HEK293T (cell line): Measurements from ENCODE around the gene ZIM2.

Experiments used
- CTCF ChIA-PET: fragments of 350-600 bp; formaldehyde crosslinking; extraction: SDS; loops from one replicate; lab custom pipeline; 2021; ENCODE audit warnings: antibody characterized with exemption, inconsistent platforms; lab: Yijun Ruan, JAX
- POLR2A ChIA-PET: fragments of 350-600 bp; formaldehyde crosslinking; extraction: SDS; loops from one replicate; lab custom pipeline; 2020; ENCODE audit warnings: antibody characterized with exemption, inconsistent platforms; lab: Yijun Ruan, JAX
- DNase-seq: peaks from one replicate; pipeline ENCODE4 v3.0.0; 2012; ENCODE audit warnings: mixed read lengths; ENCODE audit errors: extremely low spot score
- ARNT ChIP-seq: fragments of 450-650 bp; IDR thresholded peaks from 2 replicates; pipeline ENCODE4 v1.6.1; 2017; ENCODE audit warnings: mild to moderate bottlenecking
- BHLHE40 ChIP-seq: fragments of 450-650 bp; IDR thresholded peaks from 2 replicates; pipeline ENCODE4 v1.6.1; 2016; ENCODE audit warnings: mild to moderate bottlenecking, moderate library complexity, borderline replicate concordance
- CTBP1 ChIP-seq: fragments of 450-650 bp; IDR thresholded peaks from 2 replicates; pipeline ENCODE4 v1.6.1; 2016; ENCODE audit warnings: borderline replicate concordance
- ELF4 ChIP-seq: fragments of 450-650 bp; IDR thresholded peaks from 2 replicates; pipeline ENCODE4 v1.6.1; 2017; ENCODE audit warnings: antibody characterized with exemption
- FOXA1 ChIP-seq: fragments of 450-650 bp; IDR thresholded peaks from 2 replicates; pipeline ENCODE4 v1.6.1; 2016; ENCODE audit warnings: mild to moderate bottlenecking
- FOXK2 ChIP-seq: fragments of 450-650 bp; IDR thresholded peaks from 2 replicates; pipeline ENCODE4 v1.6.1; 2016; ENCODE audit warnings: mild to moderate bottlenecking
- FOXM1 ChIP-seq: fragments of 450-650 bp; IDR thresholded peaks from 2 replicates; pipeline ENCODE4 v1.6.1; 2017; ENCODE audit warnings: mild to moderate bottlenecking, borderline replicate concordance
- HDGF ChIP-seq: fragments of 450-650 bp; IDR thresholded peaks from 2 replicates; pipeline ENCODE4 v1.6.1; 2017; ENCODE audit warnings: antibody characterized with exemption, borderline replicate concordance
- L3MBTL2 ChIP-seq: fragments of 450-650 bp; conservative IDR thresholded peaks from 2 replicates; pipeline ENCODE4 v1.6.1; 2016; ENCODE audit warnings: mild to moderate bottlenecking
- LEF1 ChIP-seq: fragments of 450-650 bp; IDR thresholded peaks from 2 replicates; pipeline ENCODE4 v1.6.1; 2017; ENCODE audit warnings: mild to moderate bottlenecking, borderline replicate concordance
- NFRKB ChIP-seq: fragments of 450-650 bp; IDR thresholded peaks from 2 replicates; pipeline ENCODE4 v1.6.1; 2016; ENCODE audit warnings: mild to moderate bottlenecking, moderate library complexity
- SP1 ChIP-seq: fragments of 450-650 bp; IDR thresholded peaks from 2 replicates; pipeline ENCODE4 v1.6.1; 2017
- SUZ12 ChIP-seq: fragments of 450-650 bp; IDR thresholded peaks from 2 replicates; pipeline ENCODE4 v1.6.1; 2016; ENCODE audit warnings: mild to moderate bottlenecking
- TARDBP ChIP-seq: fragments of 450-650 bp; IDR thresholded peaks from 2 replicates; pipeline ENCODE4 v1.6.1; 2016
- ZNF384 ChIP-seq: fragments of 450-650 bp; IDR thresholded peaks from 2 replicates; pipeline ENCODE4 v1.6.1; 2016
- TF ChIP-seq, protein P1 (sequence below): fragments of 450-650 bp; IDR thresholded peaks from 2 replicates; pipeline ENCODE4 v1.6.1; 2016

ZIM2 gene

DNA sequence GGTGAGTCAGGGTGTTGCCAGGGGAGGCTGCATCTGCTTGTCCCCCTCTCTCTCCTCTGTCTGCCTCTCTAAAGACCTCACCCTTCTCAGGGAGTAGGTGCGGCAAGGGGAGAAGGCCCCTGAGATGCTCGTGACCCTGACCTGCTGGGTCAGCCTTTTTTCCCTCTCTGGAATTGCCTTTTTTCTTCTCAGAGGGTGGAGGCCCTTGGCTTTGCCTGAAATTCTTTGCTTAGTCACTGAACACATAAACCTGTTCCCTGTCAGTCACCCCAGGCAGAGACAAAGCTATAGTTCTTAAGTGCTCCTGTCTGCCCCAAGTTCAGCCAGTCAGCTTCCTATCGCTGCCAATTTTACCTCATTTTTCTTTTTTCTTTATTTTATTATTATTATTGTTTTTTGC lies 35.2 kb upstream of the ZIM2 start:
- ChIA-PET CTCF (no interaction called here), POLR2A (no interaction called here)
- no peak for TF ChIP-seq HDGF
- TF ChIP-seq CTBP1, result no peak
- no peak for TF ChIP-seq ARNT
- TF ChIP-seq ELF4, result no peak
- no peak for TF ChIP-seq TARDBP
- no peak for TF ChIP-seq NFRKB
- no peak for TF ChIP-seq LEF1
- TF ChIP-seq L3MBTL2, result no peak
- no peak for TF ChIP-seq ZNF384
- no peak for TF ChIP-seq SP1
- TF ChIP-seq BHLHE40, result no peak
- no peak for TF ChIP-seq FOXK2
- TF ChIP-seq SUZ12, result no peak
- no peak for TF ChIP-seq FOXA1
- TF ChIP-seq, protein P1, sequence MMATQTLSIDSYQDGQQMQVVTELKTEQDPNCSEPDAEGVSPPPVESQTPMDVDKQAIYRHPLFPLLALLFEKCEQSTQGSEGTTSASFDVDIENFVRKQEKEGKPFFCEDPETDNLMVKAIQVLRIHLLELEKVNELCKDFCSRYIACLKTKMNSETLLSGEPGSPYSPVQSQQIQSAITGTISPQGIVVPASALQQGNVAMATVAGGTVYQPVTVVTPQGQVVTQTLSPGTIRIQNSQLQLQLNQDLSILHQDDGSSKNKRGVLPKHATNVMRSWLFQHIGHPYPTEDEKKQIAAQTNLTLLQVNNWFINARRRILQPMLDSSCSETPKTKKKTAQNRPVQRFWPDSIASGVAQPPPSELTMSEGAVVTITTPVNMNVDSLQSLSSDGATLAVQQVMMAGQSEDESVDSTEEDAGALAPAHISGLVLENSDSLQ, result no peak
- no peak for TF ChIP-seq FOXM1

DNA sequence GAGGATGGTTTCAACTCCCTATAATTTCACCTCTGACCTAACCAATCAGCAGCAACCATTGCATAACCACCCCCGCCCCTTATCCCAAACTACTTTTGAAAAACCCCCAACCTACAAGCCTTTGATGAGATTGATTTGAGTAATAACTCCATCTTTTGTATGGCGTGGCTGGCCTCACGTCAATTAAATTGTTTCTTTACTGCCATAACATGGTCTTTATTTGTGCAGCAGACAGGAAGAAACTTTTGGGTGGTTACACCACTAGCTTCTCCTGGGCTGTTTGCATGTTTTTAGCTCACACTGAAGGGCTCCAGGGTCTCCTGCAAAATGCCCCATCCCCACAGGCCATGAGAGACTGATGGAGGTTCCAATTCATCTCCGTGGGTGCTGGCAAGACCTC lies 34.0 kb upstream of the ZIM2 start:
- ChIA-PET CTCF (interaction anchor here (0.7 kb wide), 1 partner anchor 95 kb away, joined by 6 read pairs; no protein-coding TSS in a partner anchor), POLR2A (no interaction called here)
- no peak for DNase-seq
- TF ChIP-seq FOXM1 (no peak), CTBP1 (no peak), HDGF (no peak), FOXK2 (no peak), SUZ12 (no peak), ZNF384 (no peak), ARNT (no peak), SP1 (no peak), LEF1 (no peak), ELF4 (no peak), FOXA1 (no peak), NFRKB (no peak), TARDBP (no peak), BHLHE40 (no peak), L3MBTL2 (no peak)
- TF ChIP-seq, protein P1, result no peak

More for the DNA sequence above, 35.2 kb upstream of the ZIM2 start:
- DNase-seq, result no peak

DNA sequence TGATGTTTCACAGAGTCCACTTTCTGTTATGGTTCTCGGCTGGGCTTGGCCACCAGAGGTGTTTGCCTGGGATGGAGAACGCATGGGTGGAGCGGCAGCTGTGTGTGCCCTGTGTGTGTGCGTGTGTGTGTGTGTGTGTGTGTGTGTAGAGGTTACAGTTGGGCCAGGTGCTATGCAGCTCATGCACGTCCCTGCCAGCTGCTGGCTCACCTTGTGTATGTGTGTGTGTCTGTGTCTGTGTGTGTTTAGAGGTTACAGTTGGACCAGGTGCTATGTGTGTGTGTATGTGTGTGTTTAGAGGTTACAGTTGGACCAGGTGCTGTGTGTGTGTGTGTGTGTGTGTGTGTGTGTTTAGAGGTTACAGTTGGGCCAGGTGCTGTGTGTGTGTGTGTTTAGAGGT lies 33.0 kb upstream of the ZIM2 start:
- POLR2A ChIA-PET, result no interaction called here

GRCh38 chr19:56869886-56870285 lies 29.4 kb upstream of the ZIM2 start:
- ChIA-PET CTCF (no interaction called here), POLR2A (no interaction called here)
- TF ChIP-seq, protein P1, result no peak
- no peak for TF ChIP-seq FOXK2
- TF ChIP-seq TARDBP, result no peak
- TF ChIP-seq L3MBTL2, result no peak
- no peak for TF ChIP-seq ZNF384
- no peak for TF ChIP-seq FOXA1
- no peak for TF ChIP-seq CTBP1
- no peak for TF ChIP-seq HDGF
- TF ChIP-seq LEF1, result no peak
- no peak for TF ChIP-seq SP1
- TF ChIP-seq FOXM1, result no peak
- TF ChIP-seq ELF4, result no peak
- no peak for TF ChIP-seq NFRKB
- no peak for TF ChIP-seq ARNT
- no peak for TF ChIP-seq SUZ12
- no peak for TF ChIP-seq BHLHE40
- no peak for DNase-seq

More for the DNA sequence above, 33.0 kb upstream of the ZIM2 start:
- no peak for TF ChIP-seq FOXM1
- TF ChIP-seq ARNT, result no peak
- TF ChIP-seq ELF4, result no peak
- TF ChIP-seq FOXA1, result no peak
- no peak for TF ChIP-seq FOXK2
- no peak for TF ChIP-seq SP1
- no peak for TF ChIP-seq HDGF
- TF ChIP-seq SUZ12, result no peak
- no peak for TF ChIP-seq L3MBTL2
- TF ChIP-seq BHLHE40, result no peak
- no peak for TF ChIP-seq TARDBP
- TF ChIP-seq NFRKB, result no peak
- TF ChIP-seq, protein P1, result no peak
- TF ChIP-seq LEF1, result no peak
- TF ChIP-seq ZNF384, result no peak
- TF ChIP-seq CTBP1, result no peak
- CTCF ChIA-PET, result interaction anchor here (0.7 kb wide), 1 partner anchor 96 kb away, joined by 6 read pairs; no protein-coding TSS in a partner anchor
- DNase-seq, result no peak

GRCh38 chr19:56868446-56868845 lies 27.9 kb upstream of the ZIM2 start:
- ChIA-PET CTCF (no interaction called here), POLR2A (no interaction called here)
- TF ChIP-seq CTBP1, result no peak
- no peak for TF ChIP-seq FOXK2
- TF ChIP-seq TARDBP, result no peak
- TF ChIP-seq SUZ12, result no peak
- TF ChIP-seq, protein P1, result no peak
- TF ChIP-seq FOXM1, result no peak
- no peak for TF ChIP-seq L3MBTL2
- no peak for TF ChIP-seq ELF4
- TF ChIP-seq HDGF, result no peak
- TF ChIP-seq NFRKB, result no peak
- no peak for TF ChIP-seq BHLHE40
- no peak for TF ChIP-seq ARNT
- no peak for TF ChIP-seq LEF1
- no peak for TF ChIP-seq ZNF384
- TF ChIP-seq FOXA1, result no peak
- TF ChIP-seq SP1, result no peak
- no peak for DNase-seq
